Measurements from ENCODE around the gene PIK3R1. TPM values are rescaled to one million over a fixed set of nuclear protein-coding genes. Genes with fewer than 3 reads are reported as not detected.

Gene PIK3R1
- total RNA-seq, 1 experiment from 2014 or later, result 47.8 TPM

GRCh38 chr5:68288707-68289134, 73.2 kb downstream of the PIK3R1 start:
- Mint-ChIP-seq H3K4me3 (ENCODE audit: unreplicated experiment) (peak overlapping the region; percentile 88), H3K36me3 (ENCODE audit: insufficient read depth, unreplicated experiment) (peaks cover 26% of the 10 kb centered on the region), H3K9me3 (ENCODE audit: unreplicated experiment) (no peaks in the 10 kb centered on the region), H3K27ac (ENCODE audit: unreplicated experiment) (peak overlapping the region; percentile 83), H3K4me1 (ENCODE audit: low read depth, unreplicated experiment) (peaks cover 40% of the 10 kb centered on the region), H3K27me3 (ENCODE audit: insufficient read depth, unreplicated experiment) (no peaks in the 10 kb centered on the region)
- TSS peak; percentile 10 for BruUV-seq (replicated peaks)
- no peak for DNase-seq
- Histone ChIP-seq H3K36me3 (ENCODE audit: control insufficient read depth, insufficient read depth, low read length) (peaks cover 2% of the 10 kb centered on the region), H3K27me3 (replicated peaks; ENCODE audit: control insufficient read depth, insufficient read depth, low read length) (no peaks in the 10 kb centered on the region), H3K4me1 (peaks cover 29% of the 10 kb centered on the region), H3K9me3 (no peaks in the 10 kb centered on the region), H3K4me3 (ENCODE audit: low read depth, low read length) (peak overlapping the region; percentile 42)
- intact Hi-C loops (cut with micrococcal nuclease; ENCODE audit: unreplicated experiment), result loop anchor here (5.0 to 10.0 kb wide), 5 partner anchors 34 to 456 kb away; no protein-coding TSS in a partner anchor
- CTCF ChIA-PET, result interaction anchor here (0.7 kb wide), 1 partner anchor 73 kb away, joined by 3 read pairs; the partner anchor contains the start of gene PIK3R1
- TF ChIP-seq CTCF (IDR thresholded peaks at IDR 0.05; ENCODE audit: insufficient read depth in 1 of 2, low read depth in 1 of 2, low read length in 1 of 2, severe bottlenecking in 1 of 2, unreplicated experiment in 1 of 2), result no peak
- POLR2A ChIA-PET, result interaction anchor here (0.6 kb wide), 1 partner anchor 1166 kb away, joined by 3 read pairs; no protein-coding TSS in a partner anchor

- Mint-ChIP-seq H3K9me3 (ENCODE audit: unreplicated experiment) (no peaks in the 10 kb centered on the region), H3K27ac (ENCODE audit: unreplicated experiment) (peak overlapping the region; percentile 83), H3K4me3 (ENCODE audit: unreplicated experiment) (peak overlapping the region; percentile 88), H3K4me1 (ENCODE audit: low read depth, unreplicated experiment) (peaks cover 40% of the 10 kb centered on the region), H3K36me3 (ENCODE audit: insufficient read depth, unreplicated experiment) (peaks cover 27% of the 10 kb centered on the region), H3K27me3 (ENCODE audit: insufficient read depth, unreplicated experiment) (no peaks in the 10 kb centered on the region)
- POLR2A ChIA-PET, result no interaction called here
- no peaks in the 10 kb centered on the region for H3K27me3 ChIP-seq (replicated peaks; ENCODE audit: control insufficient read depth, insufficient read depth, low read length)
- H3K9me3 ChIP-seq, result no peaks in the 10 kb centered on the region
- H3K36me3 ChIP-seq (ENCODE audit: control insufficient read depth, insufficient read depth, low read length), result peaks cover 2% of the 10 kb centered on the region
- peak overlapping the region; percentile 42 for H3K4me3 ChIP-seq (ENCODE audit: low read depth, low read length)
- H3K4me1 ChIP-seq, result peaks cover 28% of the 10 kb centered on the region
- intact Hi-C loops (cut with micrococcal nuclease; ENCODE audit: unreplicated experiment), result loop anchor here (5.0 to 10.0 kb wide), 5 partner anchors 33 to 455 kb away; no protein-coding TSS in a partner anchor
- BruUV-seq (replicated peaks), result no TSS peak
- TF ChIP-seq CTCF (IDR thresholded peaks at IDR 0.05; ENCODE audit: insufficient read depth in 1 of 2, low read depth in 1 of 2, low read length in 1 of 2, severe bottlenecking in 1 of 2, unreplicated experiment in 1 of 2), result no peak
- CTCF ChIA-PET, result interaction anchor here (0.6 kb wide), 1 partner anchor 17 kb away, joined by 3 read pairs; no protein-coding TSS in a partner anchor
- DNase-seq, result no peak
These were observed 73.9 kb downstream of the PIK3R1 start for GRCh38 chr5:68289498-68289897.

- POLR2A ChIA-PET, result no interaction called here
- H3K4me3 ChIP-seq (ENCODE audit: low read depth, low read length), result no peak overlapping the region
- DNase-seq, result no peak
- Mint-ChIP-seq H3K9me3 (ENCODE audit: unreplicated experiment) (no peaks in the 10 kb centered on the region), H3K27me3 (ENCODE audit: insufficient read depth, unreplicated experiment) (no peaks in the 10 kb centered on the region), H3K4me1 (ENCODE audit: low read depth, unreplicated experiment) (peaks cover 35% of the 10 kb centered on the region), H3K27ac (ENCODE audit: unreplicated experiment) (no peak overlapping the region), H3K36me3 (ENCODE audit: insufficient read depth, unreplicated experiment) (peaks cover 32% of the 10 kb centered on the region), H3K4me3 (ENCODE audit: unreplicated experiment) (no peak overlapping the region)
- H3K36me3 ChIP-seq (ENCODE audit: control insufficient read depth, insufficient read depth, low read length), result peaks cover 2% of the 10 kb centered on the region
- H3K4me1 ChIP-seq, result peaks cover 20% of the 10 kb centered on the region
- intact Hi-C loops (cut with micrococcal nuclease; ENCODE audit: unreplicated experiment), result no loop called here
- CTCF ChIA-PET, result interaction anchor here (0.6 kb wide), 1 partner anchor 18 kb away, joined by 3 read pairs; no protein-coding TSS in a partner anchor
- H3K9me3 ChIP-seq, result no peaks in the 10 kb centered on the region
- BruUV-seq (replicated peaks), result no TSS peak
- H3K27me3 ChIP-seq (replicated peaks; ENCODE audit: control insufficient read depth, insufficient read depth, low read length), result no peaks in the 10 kb centered on the region
- no peak for TF ChIP-seq CTCF (IDR thresholded peaks at IDR 0.05; ENCODE audit: insufficient read depth in 1 of 2, low read depth in 1 of 2, low read length in 1 of 2, severe bottlenecking in 1 of 2, unreplicated experiment in 1 of 2)
These were observed 74.7 kb downstream of the PIK3R1 start for GRCh38 chr5:68290260-68290674.
